Measurements from ENCODE around the gene DHRS3.

Gene DHRS3

GRCh38 chr1:12596007-12596821 is 21.8 kb downstream of the DHRS3 start:
- no peak for DNase-seq

- no peak for DNase-seq
Measured at GRCh38 chr1:12595757-12596006, 22.3 kb downstream of the DHRS3 start.

- DNase-seq: no peak
Measured at GRCh38 chr1:12594966-12595756, 22.8 kb downstream of the DHRS3 start.

GRCh38 chr1:12594490-12594889 is 23.5 kb downstream of the DHRS3 start:
- no peak for DNase-seq

- DNase-seq: no peak
Measured at GRCh38 chr1:12593621-12594066, 24.4 kb downstream of the DHRS3 start.

- DNase-seq: no peak
Measured at GRCh38 chr1:12592496-12592895, 25.5 kb downstream of the DHRS3 start.

GRCh38 chr1:12591267-12591938 is 26.6 kb downstream of the DHRS3 start:
- no peak for DNase-seq

- DNase-seq: no peak
Measured at GRCh38 chr1:12588695-12589094, 29.3 kb downstream of the DHRS3 start.

GRCh38 chr1:12587981-12588640 is 29.9 kb downstream of the DHRS3 start:
- no peak for DNase-seq

GRCh38 chr1:12585951-12586942 is 31.8 kb downstream of the DHRS3 start:
- no peak for DNase-seq

GRCh38 chr1:12585536-12585935 is 32.5 kb downstream of the DHRS3 start:
- DNase-seq: no peak

GRCh38 chr1:12584900-12585525 is 33.0 kb downstream of the DHRS3 start:
- DNase-seq: no peak

GRCh38 chr1:12583484-12583883 is 34.5 kb downstream of the DHRS3 start:
- no peak for DNase-seq

GRCh38 chr1:12582649-12583048 is 35.4 kb downstream of the DHRS3 start:
- DNase-seq: no peak

- no peak for DNase-seq
Measured at GRCh38 chr1:12581179-12581578, 36.8 kb downstream of the DHRS3 start.

GRCh38 chr1:12580054-12580887 is 37.7 kb downstream of the DHRS3 start:
- no peak for DNase-seq

GRCh38 chr1:12578860-12579422 is 39.1 kb downstream of the DHRS3 start:
- no peak for DNase-seq

- no peak for DNase-seq
Measured at GRCh38 chr1:12577020-12577419, 41.0 kb downstream of the DHRS3 start.

GRCh38 chr1:12574757-12575139 is 43.3 kb downstream of the DHRS3 start:
- DNase-seq: no peak
